ENCODE results near the gene PAX7.

DNA sequence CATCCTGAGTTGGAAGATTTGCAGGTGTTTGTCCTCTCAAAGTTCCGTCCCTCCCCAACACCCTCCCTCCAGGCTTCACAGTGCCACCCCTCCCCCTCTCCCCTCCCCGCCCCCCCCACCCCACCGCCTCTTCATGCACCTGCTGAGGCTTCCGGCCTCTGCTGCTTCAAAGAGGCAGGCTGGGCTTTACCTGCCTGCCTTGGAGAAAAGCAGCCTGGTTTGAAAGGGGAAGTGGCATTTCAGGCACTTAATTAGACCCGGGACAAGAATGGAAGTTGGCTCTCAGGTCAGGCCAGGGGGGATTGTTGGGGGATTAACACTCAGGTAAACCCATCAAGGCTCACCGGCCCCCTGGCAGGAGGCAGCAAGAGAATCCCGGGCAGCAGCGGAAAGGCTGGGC lies 21.1 kb downstream of the PAX7 start:
- TF ChIP-seq, protein P1, sequence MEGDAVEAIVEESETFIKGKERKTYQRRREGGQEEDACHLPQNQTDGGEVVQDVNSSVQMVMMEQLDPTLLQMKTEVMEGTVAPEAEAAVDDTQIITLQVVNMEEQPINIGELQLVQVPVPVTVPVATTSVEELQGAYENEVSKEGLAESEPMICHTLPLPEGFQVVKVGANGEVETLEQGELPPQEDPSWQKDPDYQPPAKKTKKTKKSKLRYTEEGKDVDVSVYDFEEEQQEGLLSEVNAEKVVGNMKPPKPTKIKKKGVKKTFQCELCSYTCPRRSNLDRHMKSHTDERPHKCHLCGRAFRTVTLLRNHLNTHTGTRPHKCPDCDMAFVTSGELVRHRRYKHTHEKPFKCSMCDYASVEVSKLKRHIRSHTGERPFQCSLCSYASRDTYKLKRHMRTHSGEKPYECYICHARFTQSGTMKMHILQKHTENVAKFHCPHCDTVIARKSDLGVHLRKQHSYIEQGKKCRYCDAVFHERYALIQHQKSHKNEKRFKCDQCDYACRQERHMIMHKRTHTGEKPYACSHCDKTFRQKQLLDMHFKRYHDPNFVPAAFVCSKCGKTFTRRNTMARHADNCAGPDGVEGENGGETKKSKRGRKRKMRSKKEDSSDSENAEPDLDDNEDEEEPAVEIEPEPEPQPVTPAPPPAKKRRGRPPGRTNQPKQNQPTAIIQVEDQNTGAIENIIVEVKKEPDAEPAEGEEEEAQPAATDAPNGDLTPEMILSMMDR (conservative IDR thresholded peaks at IDR 0.05; ENCODE audit: low read depth in 2 of 2) = no peak
- TF ChIP-seq EZH2 (IDR thresholded peaks at IDR 0.05; ENCODE audit: low read depth, unreplicated experiment) = no peak
- no peak for TF ChIP-seq POLR2AphosphoS5 (IDR thresholded peaks at IDR 0.05; ENCODE audit: low read depth)
- no peak for TF ChIP-seq EZH2phosphoT487 (IDR thresholded peaks at IDR 0.05; ENCODE audit: unreplicated experiment)
